ENCODE data around the gene ST14.
A peak's percentile ranks its signal among the peaks of the same experiment; 100 is the strongest.

Gene ST14

GRCh38 chr11:130161441-130162145 is 2.0 kb downstream of the ST14 start:
- Mint-ChIP-seq H3K27me3 (ENCODE audit: low read depth) (peaks cover 80% of the 10 kb centered on the region), H3K27ac (peak overlapping the region in 1 of 3 experiments; percentile 35), H3K4me3 (peak overlapping the region; percentile 21 to 56 (median 38)), H3K4me1 (peaks cover 23% of the 10 kb centered on the region), H3K36me3 (ENCODE audit: low read depth) (no peaks in the 10 kb centered on the region), H3K9me3 (no peaks in the 10 kb centered on the region)
- no peak for TF ChIP-seq CTCF (IDR thresholded peaks at IDR 0.05; ENCODE audit: unreplicated experiment in 3 of 3)

- no peaks in the 10 kb centered on the region for H3K36me3 Mint-ChIP-seq (ENCODE audit: low read depth)
- H3K4me1 Mint-ChIP-seq, result peaks cover 24% of the 10 kb centered on the region
- H3K9me3 Mint-ChIP-seq, result no peaks in the 10 kb centered on the region
- no peak overlapping the region for H3K27ac Mint-ChIP-seq
- no peak for TF ChIP-seq CTCF (IDR thresholded peaks at IDR 0.05; ENCODE audit: unreplicated experiment in 3 of 3)
- no peak overlapping the region for H3K4me3 Mint-ChIP-seq
- H3K27me3 Mint-ChIP-seq (ENCODE audit: low read depth), result peaks cover 68% of the 10 kb centered on the region
Observed at GRCh38 chr11:130162733-130163132, 3.2 kb downstream of the ST14 start.

DNA sequence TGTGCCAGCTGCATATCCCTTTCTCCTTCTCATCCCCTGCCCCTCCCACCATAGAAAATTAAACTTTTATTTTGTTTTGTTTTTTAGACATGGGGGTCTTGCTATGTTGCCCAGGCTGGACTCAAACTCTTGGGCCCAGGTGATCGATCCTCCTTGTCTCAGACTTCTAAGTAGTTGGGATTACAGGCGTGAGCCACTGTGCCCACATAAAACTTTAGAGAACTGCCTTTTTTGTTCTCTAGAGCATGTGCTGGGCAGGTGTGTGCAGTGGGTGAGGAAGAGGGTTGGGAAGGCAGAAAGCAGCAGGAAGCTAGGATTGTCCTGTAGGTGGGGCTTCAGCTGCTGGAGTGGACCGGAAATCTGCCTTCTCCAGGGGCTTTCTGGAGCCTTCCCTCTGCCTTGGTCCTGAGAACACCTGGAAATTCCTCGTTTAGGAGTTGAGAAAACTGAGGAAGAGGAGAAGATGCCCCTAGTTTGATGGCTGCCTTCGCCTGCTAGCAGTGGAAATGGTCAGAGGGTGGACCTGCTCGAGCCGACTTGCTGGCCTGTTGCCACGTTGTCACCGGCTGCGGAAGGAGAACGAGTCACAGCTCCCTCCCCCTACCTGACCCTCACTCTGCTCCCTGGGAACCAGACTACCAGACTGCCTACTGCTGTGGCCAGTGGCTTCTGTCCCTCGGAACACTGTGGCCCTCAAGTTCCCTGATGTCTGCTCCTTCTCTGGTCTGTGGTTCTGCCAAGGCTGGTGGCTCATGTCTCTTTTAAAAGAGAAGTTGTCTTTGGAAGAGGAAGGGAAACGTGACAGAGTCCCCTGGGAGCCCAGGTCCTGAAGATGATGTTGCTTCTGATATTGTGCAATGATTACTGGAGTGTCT is 4.0 kb downstream of the ST14 start:
- H3K36me3 Mint-ChIP-seq (ENCODE audit: low read depth), result no peaks in the 10 kb centered on the region
- H3K9me3 Mint-ChIP-seq, result no peaks in the 10 kb centered on the region
- H3K27ac Mint-ChIP-seq, result no peak overlapping the region
- peaks cover 18% of the 10 kb centered on the region for H3K4me1 Mint-ChIP-seq
- H3K27me3 Mint-ChIP-seq (ENCODE audit: low read depth), result peaks cover 65% of the 10 kb centered on the region
- TF ChIP-seq CTCF (IDR thresholded peaks at IDR 0.05; ENCODE audit: unreplicated experiment in 3 of 3), result no peak
- peak overlapping the region in 1 of 3 experiments; percentile 7 for H3K4me3 Mint-ChIP-seq

DNA sequence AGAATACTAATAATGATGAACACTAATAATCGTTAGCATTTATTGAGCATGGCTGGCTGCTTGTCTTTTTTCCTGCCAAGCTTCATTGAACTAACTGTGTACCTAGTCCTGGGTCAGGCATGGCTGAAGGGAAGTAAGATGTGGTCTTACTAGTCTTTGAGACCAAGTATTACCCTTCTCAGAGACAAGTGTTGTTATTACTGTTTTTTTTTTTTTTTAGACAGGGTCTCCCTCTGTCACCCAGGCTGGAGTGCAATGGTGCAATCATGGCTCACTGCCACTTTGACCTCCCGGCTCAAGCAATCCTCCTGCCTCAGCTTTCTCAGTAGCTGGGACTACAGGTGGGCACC is 4.6 kb downstream of the ST14 start:
- no peak for TF ChIP-seq CTCF (IDR thresholded peaks at IDR 0.05; ENCODE audit: unreplicated experiment in 3 of 3)
- no peak overlapping the region for H3K27ac Mint-ChIP-seq
- peaks cover 12% of the 10 kb centered on the region for H3K4me1 Mint-ChIP-seq
- H3K36me3 Mint-ChIP-seq (ENCODE audit: low read depth), result no peaks in the 10 kb centered on the region
- peaks cover 60% of the 10 kb centered on the region for H3K27me3 Mint-ChIP-seq (ENCODE audit: low read depth)
- no peaks in the 10 kb centered on the region for H3K9me3 Mint-ChIP-seq
- no peak overlapping the region for H3K4me3 Mint-ChIP-seq

DNA sequence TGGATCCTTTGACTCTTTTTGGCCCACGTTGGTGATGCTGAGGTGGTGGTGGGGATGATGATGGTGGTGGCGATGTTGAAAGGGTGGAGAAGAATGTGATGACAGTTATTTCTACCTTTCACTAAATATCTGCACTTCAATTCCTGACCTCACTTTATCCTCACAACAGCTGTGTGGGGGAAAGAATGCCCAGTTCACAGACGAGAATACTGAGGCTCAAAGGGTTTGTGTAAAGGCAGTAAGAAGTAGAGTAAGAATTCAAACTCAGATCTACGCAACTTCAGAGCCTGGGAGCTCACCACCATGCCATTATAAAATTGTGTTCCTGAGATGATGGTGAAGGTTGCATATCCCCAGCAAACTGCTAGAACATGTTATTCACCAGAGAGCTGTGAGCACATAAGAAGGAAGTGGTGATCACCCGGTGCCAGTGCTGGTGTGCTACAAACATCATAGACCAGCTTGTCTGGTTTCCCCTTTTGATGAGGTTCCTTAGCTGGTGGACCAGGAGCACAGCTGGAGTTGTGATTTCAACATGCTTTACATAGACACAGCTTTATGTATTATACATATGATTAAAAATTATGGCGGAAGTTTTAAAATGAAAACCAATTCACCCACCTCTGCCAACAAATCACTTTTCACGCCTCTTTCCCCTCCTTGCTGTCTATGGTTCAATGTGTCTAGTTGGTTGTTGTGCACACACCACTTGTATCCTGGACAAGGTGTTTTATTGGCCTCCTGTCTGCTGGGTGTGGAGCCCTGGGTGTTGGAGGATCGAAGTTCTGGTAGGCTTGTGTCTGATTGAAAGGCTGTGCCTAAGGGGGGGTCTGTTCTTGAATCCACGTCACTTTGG is 6.2 kb downstream of the ST14 start:
- Mint-ChIP-seq H3K4me3 (no peak overlapping the region), H3K27ac (peak overlapping the region in 1 of 3 experiments; percentile 17), H3K9me3 (no peaks in the 10 kb centered on the region), H3K27me3 (ENCODE audit: low read depth) (peaks cover 52% of the 10 kb centered on the region), H3K36me3 (ENCODE audit: low read depth) (no peaks in the 10 kb centered on the region), H3K4me1 (peaks cover 12% of the 10 kb centered on the region)
- no peak for TF ChIP-seq CTCF (IDR thresholded peaks at IDR 0.05; ENCODE audit: unreplicated experiment in 3 of 3)

Data from nephron (organoid).